KMS-11 (cell line): ENCODE results near the gene WHAMM.

ENCODE experiments used
- H2AFZ ChIP-seq: fragments of 200-600 bp; sonication (generic); 2 replicates; pipeline ENCODE4 v1.6.1; 2016; ENCODE audit warnings: antibody characterized with exemption, mixed run types, low read depth
- H3K27ac ChIP-seq: fragments of 200-600 bp; sonication (generic); 2 replicates; pipeline ENCODE4 v1.6.1; 2016; ENCODE audit warnings: mild to moderate bottlenecking, mixed run types
- H3K27me3 ChIP-seq: fragments of 200-600 bp; sonication (generic); 2 replicates; pipeline ENCODE4 v1.6.1; 2017; ENCODE audit warnings: mild to moderate bottlenecking, low read depth, mixed run types, moderate library complexity; ENCODE audit not compliant: insufficient read depth
- H3K36me3 ChIP-seq: fragments of 200-600 bp; sonication (generic); 2 replicates; pipeline ENCODE4 v1.6.1; 2017; ENCODE audit warnings: mild to moderate bottlenecking, mixed run types; ENCODE audit not compliant: insufficient read depth
- H3K4me1 ChIP-seq: fragments of 200-600 bp; sonication (generic); 2 replicates; pipeline ENCODE4 v1.6.1; 2016; ENCODE audit warnings: mild to moderate bottlenecking, low read depth, mixed run types; ENCODE audit not compliant: poor library complexity, severe bottlenecking
- H3K4me2 ChIP-seq: fragments of 200-600 bp; sonication (generic); 2 replicates; pipeline ENCODE4 v1.7.0; 2016; ENCODE audit warnings: mild to moderate bottlenecking, mixed run types
- H3K4me3 ChIP-seq: fragments of 200-600 bp; sonication (generic); IDR thresholded peaks from 2 replicates; pipeline ENCODE4 v1.6.1; 2017; ENCODE audit warnings: low read depth, low read length, mixed read lengths; ENCODE audit not compliant: insufficient read depth
- H3K79me2 ChIP-seq: fragments of 200-600 bp; sonication (generic); 2 replicates; pipeline ENCODE4 v1.6.1; 2016; ENCODE audit warnings: low read depth, mixed run types; ENCODE audit not compliant: insufficient read depth
- H3K9ac ChIP-seq: fragments of 200-600 bp; sonication (generic); 2 replicates; pipeline ENCODE4 v1.6.1; 2016; ENCODE audit warnings: mild to moderate bottlenecking, mixed run types
- H4K20me1 ChIP-seq: fragments of 200-600 bp; sonication (generic); 2 replicates; pipeline ENCODE4 v1.6.1; 2016; ENCODE audit warnings: mild to moderate bottlenecking, mixed run types; ENCODE audit not compliant: insufficient read depth
- TF ChIP-seq, protein P1 (sequence below): fragments of 200-600 bp; sonication (generic); conservative IDR thresholded peaks from 2 replicates; pipeline ENCODE4 v1.6.1; 2017; ENCODE audit warnings: low read depth, mild to moderate bottlenecking, antibody characterized with exemption, low read length, moderate library complexity, mixed read lengths

WHAMM gene

GRCh38 chr15:82831894-82832600 is 22.6 kb downstream of the WHAMM start:
- Histone ChIP-seq H3K4me2 (no peak overlapping the region), H3K27ac (no peak overlapping the region), H3K4me3 (no peak overlapping the region), H4K20me1 (no peaks in the 10 kb centered on the region), H2AFZ (no peak overlapping the region), H3K36me3 (no peaks in the 10 kb centered on the region), H3K4me1 (no peaks in the 10 kb centered on the region), H3K79me2 (no peaks in the 10 kb centered on the region), H3K27me3 (no peaks in the 10 kb centered on the region), H3K9ac (no peak overlapping the region)
- TF ChIP-seq, protein P1, sequence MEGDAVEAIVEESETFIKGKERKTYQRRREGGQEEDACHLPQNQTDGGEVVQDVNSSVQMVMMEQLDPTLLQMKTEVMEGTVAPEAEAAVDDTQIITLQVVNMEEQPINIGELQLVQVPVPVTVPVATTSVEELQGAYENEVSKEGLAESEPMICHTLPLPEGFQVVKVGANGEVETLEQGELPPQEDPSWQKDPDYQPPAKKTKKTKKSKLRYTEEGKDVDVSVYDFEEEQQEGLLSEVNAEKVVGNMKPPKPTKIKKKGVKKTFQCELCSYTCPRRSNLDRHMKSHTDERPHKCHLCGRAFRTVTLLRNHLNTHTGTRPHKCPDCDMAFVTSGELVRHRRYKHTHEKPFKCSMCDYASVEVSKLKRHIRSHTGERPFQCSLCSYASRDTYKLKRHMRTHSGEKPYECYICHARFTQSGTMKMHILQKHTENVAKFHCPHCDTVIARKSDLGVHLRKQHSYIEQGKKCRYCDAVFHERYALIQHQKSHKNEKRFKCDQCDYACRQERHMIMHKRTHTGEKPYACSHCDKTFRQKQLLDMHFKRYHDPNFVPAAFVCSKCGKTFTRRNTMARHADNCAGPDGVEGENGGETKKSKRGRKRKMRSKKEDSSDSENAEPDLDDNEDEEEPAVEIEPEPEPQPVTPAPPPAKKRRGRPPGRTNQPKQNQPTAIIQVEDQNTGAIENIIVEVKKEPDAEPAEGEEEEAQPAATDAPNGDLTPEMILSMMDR: no peak

- Histone ChIP-seq H4K20me1 (no peaks in the 10 kb centered on the region), H2AFZ (no peak overlapping the region), H3K27ac (no peak overlapping the region), H3K36me3 (no peaks in the 10 kb centered on the region), H3K4me1 (no peaks in the 10 kb centered on the region), H3K4me3 (no peak overlapping the region), H3K79me2 (no peaks in the 10 kb centered on the region), H3K9ac (no peak overlapping the region), H3K4me2 (no peak overlapping the region), H3K27me3 (no peaks in the 10 kb centered on the region)
- TF ChIP-seq, protein P1: no peak
These were observed 23.4 kb downstream of the WHAMM start for GRCh38 chr15:82832601-82833361.

- no peak overlapping the region for H3K4me2 ChIP-seq
- H3K27ac ChIP-seq: no peak overlapping the region
- no peak overlapping the region for H2AFZ ChIP-seq
- TF ChIP-seq, protein P1: no peak
- H3K36me3 ChIP-seq: no peaks in the 10 kb centered on the region
- no peaks in the 10 kb centered on the region for H3K79me2 ChIP-seq
- H3K9ac ChIP-seq: no peak overlapping the region
- H3K4me3 ChIP-seq: no peak overlapping the region
- H3K27me3 ChIP-seq: no peaks in the 10 kb centered on the region
- H4K20me1 ChIP-seq: no peaks in the 10 kb centered on the region
- H3K4me1 ChIP-seq: no peaks in the 10 kb centered on the region
These were observed 23.9 kb downstream of the WHAMM start for GRCh38 chr15:82833362-82833682.

- Histone ChIP-seq H4K20me1 (no peaks in the 10 kb centered on the region), H3K36me3 (no peaks in the 10 kb centered on the region), H3K4me2 (no peak overlapping the region), H2AFZ (no peak overlapping the region), H3K9ac (no peak overlapping the region), H3K4me3 (no peak overlapping the region), H3K27ac (no peak overlapping the region), H3K27me3 (no peaks in the 10 kb centered on the region), H3K79me2 (no peaks in the 10 kb centered on the region), H3K4me1 (no peaks in the 10 kb centered on the region)
- TF ChIP-seq, protein P1: no peak
These were observed 26.0 kb downstream of the WHAMM start for GRCh38 chr15:82835391-82835917.
